Myocyte (in vitro differentiated cells): ENCODE results near the gene CILP. TPM values are rescaled to one million over a fixed set of nuclear protein-coding genes. Genes with fewer than 3 reads are reported as not detected.

ENCODE experiments used
- DNase-seq: peaks from one replicate; pipeline ENCODE4 v3.0.0-alpha.2; 2012; ENCODE audit warnings: low read depth
- total RNA-seq: library from RNA; depleted of rRNA; stranded (reverse); fragments of >200 nt; gene quantifications from 2 replicates; pipeline ENCODE4 v1.2.3, GENCODE V29; 2014

CILP gene
- total RNA-seq, 1 donor from 2014 or later = 0.27 TPM

- DNase-seq = peak; percentile 49
Measured at GRCh38 chr15:65163041-65163440, 48.2 kb downstream of the CILP start.

- DNase-seq = no peak
Measured at GRCh38 chr15:65156692-65157091, 54.6 kb downstream of the CILP start.

- DNase-seq = no peak
Measured at GRCh38 chr15:65154720-65155119, 56.6 kb downstream of the CILP start.

GRCh38 chr15:65147902-65148301, 63.4 kb downstream of the CILP start:
- no peak for DNase-seq

GRCh38 chr15:65146438-65146837, 64.8 kb downstream of the CILP start:
- DNase-seq = peak; percentile 46

Other genes starting within 250 kb of the CILP start
- gene SPG21, start 221.6 kb downstream of the CILP start, total RNA-seq = 127 and 141 TPM in 2 replicates
- gene MTFMT, start 181.8 kb downstream of the CILP start, total RNA-seq = 24.8 and 30.2 TPM in 2 replicates
- gene SLC51B, start 166.1 kb downstream of the CILP start, total RNA-seq = 0.26 TPM in 1 of 2 replicates, not detected in the other
- gene RASL12, start 143.5 kb downstream of the CILP start, total RNA-seq = 0.94 TPM in 1 of 2 replicates, not detected in the other
- gene KBTBD13, start 134.7 kb downstream of the CILP start, total RNA-seq = 0.13 TPM in 1 of 2 replicates, not detected in the other
- gene UBAP1L, start 96.3 kb downstream of the CILP start, total RNA-seq = 0.88 and 1.6 TPM in 2 replicates
- 19.5 and 20.2 TPM in 2 replicates for gene PDCD7, start 77.7 kb downstream of the CILP start, total RNA-seq
- 37.2 and 40.7 TPM in 2 replicates for gene CLPX, start 26.1 kb downstream of the CILP start, total RNA-seq
- 7.2 and 7.6 TPM in 2 replicates for gene PARP16, start 75.4 kb upstream of the CILP start, total RNA-seq
- gene RNU5A-1, start 84.6 kb upstream of the CILP start, total RNA-seq = not detected in 2 replicates
- gene RNU5B-1, start 93.2 kb upstream of the CILP start, total RNA-seq = not detected in 2 replicates
- 0.08 and 0.31 TPM in 2 replicates for gene IGDCC3, start 166.5 kb upstream of the CILP start, total RNA-seq
- gene IGDCC4, start 211.5 kb upstream of the CILP start, total RNA-seq = 24.9 and 28.9 TPM in 2 replicates